ENCODE results near the gene VIM. TPM values are rescaled to one million over a fixed set of nuclear protein-coding genes. Genes with fewer than 3 reads are reported as not detected.

Gene VIM
- total and polyA plus RNA-seq, 2 of the 4 experiments (the other 2 are of a cell fraction) = 4,502 to 6,735 TPM

DNA sequence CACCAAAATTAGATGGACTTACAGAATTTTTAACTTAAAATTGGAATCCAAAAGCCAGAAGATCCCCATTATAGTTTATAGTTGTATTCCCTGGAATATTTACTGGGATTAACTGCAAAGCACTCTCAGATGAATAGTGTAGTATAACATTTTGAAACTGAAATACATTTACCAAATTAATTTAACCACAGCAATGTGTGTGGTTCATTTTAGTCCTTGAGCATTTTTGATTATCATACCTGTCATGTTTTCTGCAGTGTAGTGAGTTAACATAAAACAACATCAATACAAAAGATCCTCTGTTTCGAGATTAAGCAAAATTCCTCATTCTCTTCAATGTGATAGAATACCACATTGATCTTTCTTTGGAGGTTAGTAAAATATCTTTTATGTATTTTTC is 3.7 kb downstream of the VIM start:
- H2BK5ac ChIP-seq (ENCODE audit: low read depth, low read length, poor library complexity, severe bottlenecking) = peak overlapping the region; percentile 34
- H3K4me1 ChIP-seq (ENCODE audit: control insufficient read depth, insufficient read depth, low read length) = peaks cover 15% of the 10 kb centered on the region
- no peak overlapping the region for H3K18ac ChIP-seq (ENCODE audit: low read depth, low read length)
- H3K27me3 ChIP-seq (ENCODE audit: control insufficient read depth, insufficient read depth, low read length) = no peaks in the 10 kb centered on the region
- H4K91ac ChIP-seq (ENCODE audit: insufficient read depth, low read depth, low read length) = no peak overlapping the region
- peaks cover 77% of the 10 kb centered on the region for H4K20me1 ChIP-seq (ENCODE audit: insufficient read depth, low read length)
- dilution Hi-C loops (cut with HindIII; ENCODE audit: low sequenced_read_pairs, unreplicated experiment) (no loop called here), in situ Hi-C loops (cut with MboI; ENCODE audit: low sequenced_read_pairs) (no loop called here), intact Hi-C loops (cut with micrococcal nuclease) (loop anchor here (2.0 kb wide), 1 partner anchor 379 kb away; no protein-coding TSS in a partner anchor)
- no peak overlapping the region for H3K14ac ChIP-seq (replicated peaks; ENCODE audit: low read depth, low read length)
- peak overlapping the region; percentile 87 for H3K4me3 ChIP-seq (ENCODE audit: insufficient read depth, low read depth, low read length)
- no peak overlapping the region for H2BK20ac ChIP-seq (ENCODE audit: low read depth, low read length)
- no peak overlapping the region for H3K4ac ChIP-seq (ENCODE audit: low read depth, low read length)
- H3K9me1 ChIP-seq (ENCODE audit: insufficient read depth, low read length) = peaks cover 4% of the 10 kb centered on the region
- H2AK5ac ChIP-seq (ENCODE audit: low read depth, low read length) = no peak overlapping the region
- BruUV-seq (replicated peaks) = no TSS peak
- H3K56ac ChIP-seq (ENCODE audit: extremely low read depth, insufficient read depth, low read length) = no peak overlapping the region
- H2BK15ac ChIP-seq (ENCODE audit: low read depth, low read length) = no peak overlapping the region
- H4K5ac ChIP-seq (ENCODE audit: low read depth, low read length) = no peak overlapping the region
- peaks cover 55% of the 10 kb centered on the region for H3K36me3 ChIP-seq (ENCODE audit: control insufficient read depth, insufficient read depth, low read length)
- peak; percentile 63 for TF ChIP-seq POLR2A (IDR thresholded peaks at IDR 0.05; ENCODE audit: low read depth, low read length)
- no peak for TF ChIP-seq MXI1 (IDR thresholded peaks at IDR 0.05; ENCODE audit: borderline replicate concordance, low read depth, low read length)
- TF ChIP-seq, protein P1, sequence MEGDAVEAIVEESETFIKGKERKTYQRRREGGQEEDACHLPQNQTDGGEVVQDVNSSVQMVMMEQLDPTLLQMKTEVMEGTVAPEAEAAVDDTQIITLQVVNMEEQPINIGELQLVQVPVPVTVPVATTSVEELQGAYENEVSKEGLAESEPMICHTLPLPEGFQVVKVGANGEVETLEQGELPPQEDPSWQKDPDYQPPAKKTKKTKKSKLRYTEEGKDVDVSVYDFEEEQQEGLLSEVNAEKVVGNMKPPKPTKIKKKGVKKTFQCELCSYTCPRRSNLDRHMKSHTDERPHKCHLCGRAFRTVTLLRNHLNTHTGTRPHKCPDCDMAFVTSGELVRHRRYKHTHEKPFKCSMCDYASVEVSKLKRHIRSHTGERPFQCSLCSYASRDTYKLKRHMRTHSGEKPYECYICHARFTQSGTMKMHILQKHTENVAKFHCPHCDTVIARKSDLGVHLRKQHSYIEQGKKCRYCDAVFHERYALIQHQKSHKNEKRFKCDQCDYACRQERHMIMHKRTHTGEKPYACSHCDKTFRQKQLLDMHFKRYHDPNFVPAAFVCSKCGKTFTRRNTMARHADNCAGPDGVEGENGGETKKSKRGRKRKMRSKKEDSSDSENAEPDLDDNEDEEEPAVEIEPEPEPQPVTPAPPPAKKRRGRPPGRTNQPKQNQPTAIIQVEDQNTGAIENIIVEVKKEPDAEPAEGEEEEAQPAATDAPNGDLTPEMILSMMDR (conservative IDR thresholded peaks at IDR 0.05; ENCODE audit: low read depth, low read length) = no peak
- no peak overlapping the region for H2AK9ac ChIP-seq (replicated peaks; ENCODE audit: low read depth, low read length, poor library complexity)
- H3K9ac ChIP-seq (ENCODE audit: low read depth, low read length) = peak overlapping the region; percentile 66; the same call in 1 of the 2 replicates
- no peak overlapping the region for H3K27ac ChIP-seq (ENCODE audit: insufficient read depth, low read length)
- CTCF ChIA-PET = no interaction called here
- no peak overlapping the region for H2AFZ ChIP-seq (replicated peaks; ENCODE audit: low read length, poor library complexity)
- no peak overlapping the region for H4K8ac ChIP-seq (ENCODE audit: low read depth in 2 of 2, low read length in 2 of 2)
- DNase-seq = no peak
- H3K79me1 ChIP-seq (ENCODE audit: low read depth in 1 of 2, low read length in 2 of 2) = peaks cover 19 to 39% of the 10 kb centered on the region in 2 experiments
- POLR2A ChIA-PET (ENCODE audit: unreplicated experiment) = interaction anchor here (0.5 to 1.4 kb wide), 4 partner anchors 18 to 414 kb away, joined by 3 read pairs; partner anchors contain the start of gene RSU1
- no peaks in the 10 kb centered on the region for H3K9me3 ChIP-seq (ENCODE audit: control insufficient read depth, insufficient read depth, low read length)
- H3K23ac ChIP-seq (ENCODE audit: low read depth, low read length) = peak overlapping the region; percentile 35; the same call in 1 of the 2 replicates
- no peak for ATAC-seq (ENCODE audit: low read depth)
- no CpG with 5 or more reads among the region's 1 CpG for WGBS, 2 experiments (ENCODE audit: extremely low coverage in 2 of 2, insufficient read length in 1 of 2)
- H2BK120ac ChIP-seq (ENCODE audit: low read depth, low read length) = no peak overlapping the region
- peak overlapping the region; percentile 89 for H3K4me2 ChIP-seq (ENCODE audit: low read depth, low read length)

All from IMR-90 (cell line).